Fibroblast of the aortic adventitia (primary cell): ENCODE data around the gene SPATA24. TPM values are rescaled to one million over a fixed set of nuclear protein-coding genes. Genes with fewer than 3 reads are reported as not detected.

Experiments
- DNase-seq: peaks from one replicate; pipeline ENCODE4 v3.0.0-alpha.2; 2010; ENCODE audit warnings: low read depth
- H3K4me3 ChIP-seq: 2 replicates; pipeline ENCODE4 v1.5.1; 2011; ENCODE audit warnings: low read depth, mild to moderate bottlenecking, control low read depth, low read length, moderate library complexity
- total RNA-seq: library from RNA; depleted of rRNA; stranded (reverse); fragments of >200 nt; gene quantifications from 2 replicates; pipeline ENCODE4 v1.2.3, GENCODE V29; 2012; ENCODE audit warnings: low replicate concordance
- TF ChIP-seq, protein P1 (sequence below): IDR thresholded peaks from 2 replicates; pipeline ENCODE4 v1.5.1; 2011; ENCODE audit warnings: mild to moderate bottlenecking, low read length, control low read depth, inconsistent platforms; ENCODE audit not compliant: insufficient read depth

Gene SPATA24
- total RNA-seq, 1 donor: 2.0 TPM

DNA sequence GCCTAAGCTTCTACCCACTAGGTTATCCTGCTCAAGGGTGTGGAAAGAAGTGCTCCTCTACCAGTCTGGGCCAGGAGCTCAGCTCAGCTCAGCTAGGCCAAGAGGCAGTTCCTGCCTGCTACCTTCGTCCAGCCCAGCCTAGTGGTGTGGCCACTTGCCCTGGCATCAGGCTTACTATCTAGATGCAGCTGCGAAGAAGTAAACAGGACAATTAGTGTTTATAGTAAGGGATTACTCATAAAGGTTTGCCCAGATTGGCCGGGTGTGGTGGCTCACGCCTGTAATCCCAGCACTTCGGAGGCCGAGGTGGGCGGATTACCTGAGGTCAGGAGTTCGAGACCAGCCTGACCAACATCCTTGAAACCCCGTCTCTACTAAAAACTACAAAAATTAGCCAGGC, 12.8 kb upstream of the SPATA24 start:
- no peak overlapping the region for H3K4me3 ChIP-seq
- no peak for DNase-seq
- TF ChIP-seq, protein P1, sequence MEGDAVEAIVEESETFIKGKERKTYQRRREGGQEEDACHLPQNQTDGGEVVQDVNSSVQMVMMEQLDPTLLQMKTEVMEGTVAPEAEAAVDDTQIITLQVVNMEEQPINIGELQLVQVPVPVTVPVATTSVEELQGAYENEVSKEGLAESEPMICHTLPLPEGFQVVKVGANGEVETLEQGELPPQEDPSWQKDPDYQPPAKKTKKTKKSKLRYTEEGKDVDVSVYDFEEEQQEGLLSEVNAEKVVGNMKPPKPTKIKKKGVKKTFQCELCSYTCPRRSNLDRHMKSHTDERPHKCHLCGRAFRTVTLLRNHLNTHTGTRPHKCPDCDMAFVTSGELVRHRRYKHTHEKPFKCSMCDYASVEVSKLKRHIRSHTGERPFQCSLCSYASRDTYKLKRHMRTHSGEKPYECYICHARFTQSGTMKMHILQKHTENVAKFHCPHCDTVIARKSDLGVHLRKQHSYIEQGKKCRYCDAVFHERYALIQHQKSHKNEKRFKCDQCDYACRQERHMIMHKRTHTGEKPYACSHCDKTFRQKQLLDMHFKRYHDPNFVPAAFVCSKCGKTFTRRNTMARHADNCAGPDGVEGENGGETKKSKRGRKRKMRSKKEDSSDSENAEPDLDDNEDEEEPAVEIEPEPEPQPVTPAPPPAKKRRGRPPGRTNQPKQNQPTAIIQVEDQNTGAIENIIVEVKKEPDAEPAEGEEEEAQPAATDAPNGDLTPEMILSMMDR: no peak

DNA sequence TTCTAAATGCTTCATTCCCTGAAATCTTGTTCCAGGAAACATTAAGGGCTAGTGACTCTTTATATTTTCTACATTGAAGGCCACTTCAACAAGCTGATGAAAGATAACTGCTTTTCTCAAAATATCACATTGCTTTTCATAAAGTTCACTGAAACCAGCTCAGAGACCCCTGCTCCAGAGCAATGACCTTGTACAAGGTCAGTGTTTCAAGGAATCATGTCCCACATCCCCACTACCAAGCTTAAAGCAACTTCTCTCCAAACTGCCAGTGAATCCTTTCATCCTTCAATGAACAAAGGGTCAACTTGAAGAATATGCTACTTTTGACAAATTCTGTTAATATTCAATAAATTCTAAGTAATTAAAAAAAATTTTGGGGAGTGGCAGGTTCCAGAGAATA, 12.0 kb upstream of the SPATA24 start:
- DNase-seq: no peak
- H3K4me3 ChIP-seq: no peak overlapping the region
- TF ChIP-seq, protein P1: no peak

DNA sequence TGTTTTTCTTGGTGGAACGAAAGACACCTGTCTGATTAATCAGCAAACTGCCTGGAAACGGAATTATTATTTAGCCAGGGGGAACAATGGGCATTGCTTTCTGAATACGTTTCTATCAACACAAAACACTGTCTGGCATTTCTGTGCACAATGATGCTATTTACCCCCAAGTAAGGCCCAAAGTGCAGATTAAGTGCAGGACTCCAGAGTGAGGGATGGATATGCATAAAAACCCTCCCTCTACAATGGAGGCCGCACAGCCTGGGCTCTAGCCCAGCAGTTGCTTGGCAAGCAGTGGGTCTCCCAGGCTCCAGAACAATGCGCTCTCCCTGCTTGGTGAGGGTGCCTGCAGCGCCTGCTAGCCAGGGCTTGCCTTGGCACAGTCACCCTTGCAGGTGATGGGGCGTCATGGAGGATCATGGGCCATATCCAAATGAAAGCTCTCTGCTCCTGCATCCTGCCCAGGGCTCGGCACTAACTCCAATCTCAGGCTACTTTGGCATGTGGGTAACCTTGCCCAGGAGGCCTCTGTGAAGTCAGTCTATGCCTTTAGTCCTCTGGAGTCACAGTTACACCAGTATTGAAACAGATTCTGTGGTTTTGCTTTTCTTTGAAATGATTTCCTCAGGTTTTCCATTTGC, 11.5 kb upstream of the SPATA24 start:
- TF ChIP-seq, protein P1: no peak
- H3K4me3 ChIP-seq: no peak overlapping the region
- peak; percentile 30 for DNase-seq

DNA sequence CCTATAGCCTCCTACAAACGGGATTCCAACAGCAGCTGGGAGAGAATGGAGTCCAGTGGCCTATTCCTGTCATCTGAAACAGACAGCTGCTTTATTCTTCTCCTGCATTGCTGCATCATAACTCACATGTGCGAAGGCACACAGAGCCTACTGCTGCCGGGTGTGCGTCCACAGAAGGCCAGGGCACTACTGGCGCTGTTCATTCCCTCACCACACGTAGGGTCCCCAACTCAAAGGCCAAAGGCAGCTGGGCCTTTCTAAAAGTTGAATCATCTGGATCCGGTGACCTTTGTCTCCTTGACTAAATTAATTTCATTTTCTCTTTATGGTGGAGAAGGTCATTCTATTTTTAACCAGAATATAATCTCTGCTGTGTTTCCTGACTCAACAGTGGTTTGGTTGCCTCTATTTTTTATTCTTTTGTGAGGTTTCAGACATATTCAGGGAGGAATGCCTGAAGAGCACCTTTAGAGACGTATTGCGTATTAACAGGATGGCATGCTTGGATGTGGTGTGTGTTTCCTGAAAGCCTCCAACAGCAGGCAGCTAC, 10.8 kb upstream of the SPATA24 start:
- TF ChIP-seq, protein P1: no peak
- H3K4me3 ChIP-seq: no peak overlapping the region
- no peak for DNase-seq

DNA sequence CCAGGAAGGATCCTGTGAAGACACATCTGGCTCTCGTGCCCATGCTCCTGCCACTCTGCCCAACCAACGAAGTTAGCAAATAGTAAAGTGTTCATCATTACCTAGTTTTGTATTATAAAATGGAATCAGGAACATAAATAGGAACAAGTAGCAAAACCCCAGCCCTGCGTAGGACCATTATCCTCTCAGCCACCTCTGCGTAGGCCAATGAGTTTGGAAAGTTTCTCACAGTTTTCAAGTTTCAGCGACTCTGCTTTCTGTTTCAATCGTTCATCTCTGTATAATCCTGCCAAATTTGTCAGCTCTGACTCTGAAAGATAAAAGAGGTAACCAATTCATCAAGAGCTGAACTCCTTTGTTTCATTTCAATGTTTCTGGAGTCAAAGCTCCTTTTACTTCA, 10.1 kb upstream of the SPATA24 start:
- H3K4me3 ChIP-seq: no peak overlapping the region
- TF ChIP-seq, protein P1: no peak
- no peak for DNase-seq

DNA sequence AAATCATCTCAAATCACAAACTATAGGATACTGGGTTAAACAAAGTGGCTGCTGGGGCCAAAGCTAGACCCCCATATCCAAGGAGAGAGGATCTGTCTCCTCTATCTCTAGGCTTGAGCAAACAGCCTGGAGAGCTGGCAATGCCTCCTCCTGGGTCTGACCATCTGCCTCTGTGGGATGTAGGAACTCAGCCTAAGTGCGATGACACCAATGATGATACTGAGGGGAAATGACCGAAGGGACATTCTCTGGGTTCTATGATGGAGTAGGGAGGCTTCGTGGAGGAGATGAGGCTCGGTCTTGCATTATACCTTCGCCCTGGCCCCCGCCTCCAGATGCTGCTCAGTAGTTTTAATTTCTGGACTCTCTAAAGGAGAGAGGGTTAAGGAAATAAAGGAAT, 9.3 kb upstream of the SPATA24 start:
- TF ChIP-seq, protein P1: no peak
- DNase-seq: no peak
- H3K4me3 ChIP-seq: no peak overlapping the region
